Measurements from ENCODE around the gene ERBB2. TPM values are rescaled to one million over a fixed set of nuclear protein-coding genes. Genes with fewer than 3 reads are reported as not detected.

Gene ERBB2
- total RNA-seq, 1 experiment from 2014 or later: 216 TPM

GRCh38 chr17:39756380-39757079 lies 56.7 kb downstream of the ERBB2 start:
- Histone ChIP-seq H2BK15ac (ENCODE audit: low read depth, low read length) (no peak overlapping the region), H3K9me3 (ENCODE audit: control insufficient read depth, low read depth, low read length) (no peaks in the 10 kb centered on the region), H3K23ac (ENCODE audit: insufficient read length, low read depth, low read length) (no peak overlapping the region), H2AK5ac (ENCODE audit: insufficient read length, low read length) (no peak overlapping the region), H3K79me2 (ENCODE audit: insufficient read depth, low read length) (no peaks in the 10 kb centered on the region), H3K27me3 (ENCODE audit: insufficient read depth, low read length) (no peaks in the 10 kb centered on the region), H4K8ac (replicated peaks; ENCODE audit: insufficient read length, low read depth, low read length) (no peak overlapping the region), H3K56ac (ENCODE audit: insufficient read length, low read depth, low read length) (no peak overlapping the region), H2BK12ac (ENCODE audit: insufficient read length, low read depth, low read length) (no peak overlapping the region), H3K27ac (ENCODE audit: insufficient read length, low read depth, low read length) (no peak overlapping the region), H3T11ph (ENCODE audit: low read length) (no peak overlapping the region), H3K18ac (ENCODE audit: insufficient read length, low read depth, low read length) (no peak overlapping the region), H4K91ac (ENCODE audit: insufficient read length, low read depth, low read length) (no peak overlapping the region), H2BK20ac (ENCODE audit: low read depth, low read length, poor library complexity, severe bottlenecking) (no peak overlapping the region), H3K4me1 (ENCODE audit: insufficient read depth, low read length) (peaks cover 2% of the 10 kb centered on the region; the same call in 1 of the 2 replicates), H3K9ac (ENCODE audit: extremely low read depth, insufficient read length, low read length) (no peak overlapping the region), H3K4ac (ENCODE audit: low read depth, low read length) (no peak overlapping the region), H2BK120ac (ENCODE audit: low read depth, low read length, poor library complexity, severe bottlenecking) (no peak overlapping the region), H2AFZ (ENCODE audit: low read length) (no peak overlapping the region), H3K23me2 (ENCODE audit: insufficient read length, low read depth, low read length, poor library complexity, severe bottlenecking) (peaks cover 3% of the 10 kb centered on the region), H3K4me2 (ENCODE audit: insufficient read depth, insufficient read length, low read length) (no peak overlapping the region), H3K14ac (ENCODE audit: insufficient read depth, low read length) (no peak overlapping the region), H4K20me1 (ENCODE audit: control insufficient read depth, insufficient read depth, insufficient read length) (peaks cover 2% of the 10 kb centered on the region), H4K5ac (ENCODE audit: insufficient read length, low read depth, low read length) (no peak overlapping the region), H3K79me1 (ENCODE audit: insufficient read depth, low read depth, low read length, poor library complexity, severe bottlenecking) (no peaks in the 10 kb centered on the region), H2BK5ac (ENCODE audit: insufficient read length, low read length) (no peak overlapping the region)
- DNase-seq: no peak
- no peaks in the 10 kb centered on the region; a peak in 2 of 5 replicates for H3K9me3 Mint-ChIP-seq
- H3K27ac Mint-ChIP-seq: no peak overlapping the region
- TF ChIP-seq CTCF (conservative IDR thresholded peaks at IDR 0.05): no peak
- no peak overlapping the region; a peak in 1 of 5 replicates for H3K4me3 Mint-ChIP-seq
- peaks cover 32% of the 10 kb centered on the region for H3K27me3 Mint-ChIP-seq (ENCODE audit: low read depth)
- WGBS (ENCODE audit: extremely low coverage, insufficient read length, low lambda C conversion rate): no CpG with 5 or more reads among the region's 7 CpGs
- H3K36me3 Mint-ChIP-seq (ENCODE audit: insufficient read depth in 1 of 3, low read depth in 3 of 3): peaks cover 0 to 3% (median 0%) of the 10 kb centered on the region in 3 experiments; a peak in 1 of 7 replicates
- peaks cover 44 to 52% of the 10 kb centered on the region in 2 experiments for H3K4me1 Mint-ChIP-seq
